HEK293T (cell line): ENCODE measurements around the gene CAMK2G.

Source experiments
- ARNT ChIP-seq: fragments of 450-650 bp; IDR thresholded peaks from 2 replicates; pipeline ENCODE4 v1.6.1; 2017; ENCODE audit warnings: mild to moderate bottlenecking
- NFRKB ChIP-seq: fragments of 450-650 bp; IDR thresholded peaks from 2 replicates; pipeline ENCODE4 v1.6.1; 2016; ENCODE audit warnings: mild to moderate bottlenecking, moderate library complexity
- PKNOX1 ChIP-seq: fragments of 450-650 bp; IDR thresholded peaks from 2 replicates; pipeline ENCODE4 v1.6.1; 2016
- SUZ12 ChIP-seq: fragments of 450-650 bp; IDR thresholded peaks from 2 replicates; pipeline ENCODE4 v1.6.1; 2016; ENCODE audit warnings: mild to moderate bottlenecking
- TARDBP ChIP-seq: fragments of 450-650 bp; IDR thresholded peaks from 2 replicates; pipeline ENCODE4 v1.6.1; 2016

DNA sequence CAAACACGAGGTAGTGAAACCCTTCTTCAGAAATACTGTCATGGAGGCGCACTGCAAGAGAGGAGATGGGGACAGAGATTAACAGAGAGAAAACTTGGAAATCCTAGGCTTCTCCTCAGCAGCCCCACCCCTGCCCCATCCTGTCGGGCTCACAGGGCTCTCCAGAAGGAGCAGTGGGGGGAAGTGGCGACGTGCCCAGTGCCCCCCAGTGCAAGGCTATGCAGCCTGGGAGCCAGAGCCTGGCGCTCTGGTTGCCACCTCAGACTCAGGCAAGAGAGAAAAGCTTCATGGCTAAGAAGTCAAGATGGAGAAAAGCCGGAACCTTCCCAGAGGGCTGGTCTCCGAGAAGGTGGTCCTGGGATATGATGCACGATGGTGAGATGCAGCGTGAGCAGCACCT is 21.2 kb downstream of the CAMK2G start:
- TF ChIP-seq TARDBP = no peak
- TF ChIP-seq SUZ12 = no peak
- TF ChIP-seq PKNOX1 = no peak
- no peak for TF ChIP-seq ARNT
- TF ChIP-seq NFRKB = no peak
